HG03103 (cell line): Measurements from ENCODE around the gene ITM2C.

Source experiments
- ATAC-seq: cut with Tn5 transposase; IDR thresholded peaks from one replicate; pipeline ENCODE4 v1.9.1; 2021; ENCODE audit warnings: low read depth; ENCODE audit not compliant: unreplicated experiment

The ITM2C gene

GRCh38 chr2:230864605-230865306, at the start of gene ITM2C:
Gene ITM2C (plus strand): TSS chr2:230864942. CDS start chr2:230865026, 84 bp downstream.
- peak; percentile 61 for ATAC-seq

DNA sequence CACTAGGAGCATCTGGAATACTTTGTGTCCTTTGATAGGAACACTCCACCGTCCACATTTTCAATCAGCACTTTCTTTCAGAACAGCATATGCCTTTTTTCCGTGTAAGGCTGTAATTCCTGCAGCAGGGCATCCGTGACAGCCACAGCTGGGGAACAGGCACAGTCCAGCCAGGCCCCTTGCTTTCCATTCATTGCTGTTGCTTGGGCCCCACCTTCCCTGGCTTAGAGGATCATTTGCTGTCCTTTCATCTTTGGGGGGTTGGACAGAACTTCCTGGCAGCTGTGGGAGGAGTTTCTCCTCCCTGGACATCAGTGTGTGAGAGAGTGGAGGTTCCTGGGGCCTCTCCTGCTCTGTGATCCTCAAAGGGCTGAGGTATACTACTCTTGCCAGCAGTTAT, 49.7 kb upstream of the ITM2C start:
- ATAC-seq = no peak

GRCh38 chr2:230816735-230817134, 48.0 kb upstream of the ITM2C start:
- no peak for ATAC-seq

DNA sequence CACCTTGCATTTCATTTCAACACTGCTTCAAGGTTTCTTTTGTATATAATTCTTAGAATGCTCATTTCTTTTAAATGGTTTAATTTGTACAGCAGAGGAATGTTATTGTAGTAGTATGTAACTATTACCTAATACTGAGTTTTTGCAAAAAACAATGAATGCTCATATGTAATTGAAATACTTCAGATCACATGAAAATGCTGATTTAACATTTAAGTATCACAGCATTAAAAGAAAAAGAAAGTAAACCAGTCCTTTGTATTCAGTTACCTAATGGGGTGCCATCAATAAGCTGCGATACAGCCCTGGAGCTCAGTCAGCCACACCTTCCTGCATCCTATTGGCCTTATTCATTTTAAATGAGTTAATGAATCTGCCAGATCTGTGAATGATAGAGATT, 45.3 kb upstream of the ITM2C start:
- no peak for ATAC-seq

GRCh38 chr2:230821261-230821990, 43.3 kb upstream of the ITM2C start:
- ATAC-seq = no peak

GRCh38 chr2:230821991-230822520, 42.7 kb upstream of the ITM2C start:
- no peak for ATAC-seq

GRCh38 chr2:230823264-230823964, 41.3 kb upstream of the ITM2C start:
- ATAC-seq = no peak

DNA sequence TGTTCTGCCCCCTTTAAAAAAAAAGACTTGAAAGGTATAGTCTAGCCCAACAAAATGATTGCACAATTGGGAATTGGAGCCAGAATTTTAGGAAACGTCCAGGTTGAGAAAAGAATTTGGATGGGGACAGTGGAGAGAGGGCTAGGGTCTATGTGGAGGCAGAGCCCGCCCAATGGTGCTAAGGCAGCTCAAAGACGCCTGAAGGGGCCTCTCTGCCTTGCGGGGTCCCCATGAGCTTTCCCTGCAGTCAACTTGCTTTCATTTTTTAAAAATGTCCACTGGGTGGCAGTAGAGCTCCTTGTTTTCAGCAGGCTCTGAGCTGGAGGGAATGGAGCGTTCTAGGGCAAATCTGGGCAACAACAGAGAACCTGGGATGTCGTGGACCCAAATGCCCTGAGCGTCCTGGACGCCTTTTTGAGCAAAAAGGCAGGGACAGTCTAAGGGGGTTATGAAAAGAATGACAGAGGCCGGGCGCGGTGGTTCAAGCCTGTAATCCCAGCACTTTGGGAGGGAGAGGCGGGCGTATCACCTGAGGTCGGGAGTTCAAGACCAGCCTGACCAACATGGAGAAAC, 40.2 kb upstream of the ITM2C start:
- no peak for ATAC-seq

- ATAC-seq = no peak
These were observed 39.4 kb upstream of the ITM2C start for GRCh38 chr2:230825354-230825753.

GRCh38 chr2:230827774-230828271, 36.9 kb upstream of the ITM2C start:
- no peak for ATAC-seq

DNA sequence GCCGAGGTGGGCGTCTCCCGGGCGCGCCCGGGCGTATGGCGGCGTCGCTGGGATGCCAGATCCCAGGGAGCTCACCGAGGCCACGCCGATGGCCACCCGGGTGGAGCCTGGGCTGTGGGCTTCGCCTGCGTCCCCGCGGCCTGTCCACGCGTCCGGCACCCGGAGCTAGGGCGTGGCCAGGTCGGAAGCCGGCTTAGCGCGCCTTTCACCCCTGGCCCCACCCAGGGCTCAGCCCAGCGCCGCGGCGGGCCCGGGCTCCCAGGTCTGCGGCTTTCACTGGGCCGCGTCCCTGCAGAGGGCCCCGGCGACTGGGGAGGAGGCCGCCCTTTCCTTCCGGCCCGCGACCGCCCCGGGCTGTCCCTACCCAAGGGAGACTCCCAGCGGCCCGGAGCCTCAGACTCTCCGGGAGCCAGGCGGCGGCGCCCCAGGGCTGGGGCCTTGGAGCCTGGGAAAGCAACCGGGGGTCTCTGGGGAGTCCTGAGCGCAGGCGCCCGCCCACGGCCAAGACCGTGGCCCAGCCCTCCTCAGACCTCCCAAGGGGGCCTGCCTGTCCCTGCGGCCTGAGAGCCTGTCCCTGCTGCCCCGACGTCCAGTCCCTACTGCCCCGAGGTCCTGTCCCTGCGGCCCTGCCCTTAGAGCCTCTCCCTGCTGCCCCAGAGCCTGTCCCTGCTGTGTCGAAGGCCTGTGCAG, 36.3 kb upstream of the ITM2C start:
- no peak for ATAC-seq

GRCh38 chr2:230829293-230829692, 35.4 kb upstream of the ITM2C start:
- no peak for ATAC-seq

GRCh38 chr2:230829959-230830358, 34.8 kb upstream of the ITM2C start:
- no peak for ATAC-seq

GRCh38 chr2:230830428-230830827, 34.3 kb upstream of the ITM2C start:
- no peak for ATAC-seq

- no peak for ATAC-seq
These were observed 24.4 kb upstream of the ITM2C start for GRCh38 chr2:230840301-230840700.

DNA sequence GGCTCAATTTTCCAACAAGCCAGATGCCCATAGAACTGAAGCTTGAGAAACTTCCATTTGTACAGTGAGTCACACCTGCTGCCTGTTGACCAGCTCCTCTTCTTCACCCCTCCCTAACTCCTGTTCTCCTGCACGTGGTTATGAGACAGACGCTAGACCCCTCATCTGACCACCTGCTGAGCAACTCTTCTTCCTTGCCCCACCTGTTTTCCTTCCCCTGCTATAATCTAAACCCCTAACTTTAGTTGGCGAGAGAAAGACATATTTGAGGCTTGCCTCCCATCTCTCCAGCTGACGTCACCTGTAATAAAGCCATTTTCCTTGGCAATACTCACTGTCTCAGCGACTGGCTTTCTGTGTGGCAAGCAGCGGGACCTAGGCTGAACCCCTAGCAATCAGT, 22.3 kb upstream of the ITM2C start:
- ATAC-seq = no peak

GRCh38 chr2:230843132-230843531, 21.6 kb upstream of the ITM2C start:
- ATAC-seq = no peak

DNA sequence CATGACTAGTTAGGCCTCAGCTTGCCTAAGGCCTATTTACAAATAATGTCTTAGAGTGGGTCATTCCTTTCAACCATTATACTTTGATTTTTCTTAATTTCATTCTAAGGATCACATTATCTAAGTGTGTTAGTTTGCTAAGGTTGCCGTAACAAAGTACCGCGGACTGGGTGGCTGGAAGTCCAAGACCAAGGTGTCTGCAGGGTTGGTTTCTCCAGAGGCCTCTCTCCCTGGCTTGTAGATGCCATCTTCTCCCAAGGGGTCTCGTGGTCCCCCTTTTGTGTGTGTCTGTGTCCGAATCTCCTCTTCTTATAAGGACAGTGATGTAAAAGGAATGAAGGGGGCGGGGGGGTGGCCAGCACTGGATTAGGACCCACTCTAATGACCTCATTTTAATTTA, 18.4 kb upstream of the ITM2C start:
- ATAC-seq = no peak

DNA sequence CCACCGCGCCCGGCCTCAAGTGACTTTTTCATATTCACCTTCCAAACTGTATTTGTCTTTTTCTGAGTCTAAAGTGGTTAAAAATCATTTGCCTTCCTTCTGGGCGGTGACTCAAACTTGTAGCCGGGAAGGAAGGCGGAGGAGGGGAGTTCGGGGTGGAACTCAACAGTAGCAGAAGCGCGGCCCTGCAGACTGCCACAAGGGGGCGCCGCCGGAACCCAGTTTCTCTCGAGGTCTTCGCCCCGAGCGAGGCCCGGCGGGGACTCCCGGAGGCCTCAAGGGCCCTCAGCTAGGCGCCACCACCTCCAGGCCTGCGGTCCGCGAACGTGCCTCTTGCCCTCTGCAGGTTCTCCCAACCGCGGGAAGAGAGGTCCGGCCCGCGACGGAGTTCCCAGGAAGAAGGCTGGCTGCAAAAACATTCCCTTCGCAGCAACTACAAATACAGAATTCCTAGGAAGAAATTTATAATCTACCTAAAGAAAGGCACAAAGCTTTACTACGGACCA, 16.8 kb upstream of the ITM2C start:
- ATAC-seq = no peak
